Upper lobe of left lung (tissue), 6 donors: Measurements from ENCODE around the gene PDE9A. TPM values are rescaled to one million over a fixed set of nuclear protein-coding genes. Genes with fewer than 3 reads are reported as not detected.
A peak's percentile ranks its signal among the peaks of the same experiment; 100 is the strongest.

ENCODE experiments used
- ATAC-seq, 2 donors: fragments of 200-7000 bp; cut with Tn5 transposase; one replicate each; pipeline ENCODE4 v1.9.1; 2022; ENCODE audit warnings: mild to moderate bottlenecking in 2 of 2, moderate library complexity in 2 of 2; ENCODE audit not compliant: low FRiP score in 2 of 2
- DNase-seq, 2 donors: peaks; one replicate each; pipeline ENCODE4 v3.0.0-alpha.2; 2019 to 2020
- H3K27ac ChIP-seq, 4 donors: fragments of 200-600 bp; sonication (generic); one replicate each; pipeline ENCODE4 v1.5.1; 2016 to 2019
- H3K27me3 ChIP-seq, 4 donors: fragments of 200-600 bp; sonication (generic); one replicate each; pipeline ENCODE4 v1.5.1; 2017 to 2019
- H3K36me3 ChIP-seq, 4 donors: fragments of 200-600 bp; sonication (generic); one replicate each; pipeline ENCODE4 v1.5.1; 2016 to 2019
- H3K4me1 ChIP-seq, 4 donors: fragments of 200-600 bp; sonication (generic); one replicate each; pipeline ENCODE4 v1.5.1; 2018 to 2019
- H3K4me3 ChIP-seq, 4 donors: fragments of 200-600 bp; sonication (generic); one replicate each; pipeline ENCODE4 v1.5.1; 2017 to 2019; ENCODE audit warnings: mild to moderate bottlenecking in 2 of 4, moderate library complexity in 1 of 4
- H3K9me3 ChIP-seq, 4 donors: fragments of 200-600 bp; sonication (generic); one replicate each; pipeline ENCODE4 v1.5.1; 2018 to 2019
- EP300 ChIP-seq, 4 donors: sonication (generic); formaldehyde crosslinking; IDR thresholded peaks; one replicate each; pipeline ENCODE4 v1.5.1; 2017; ENCODE audit warnings: antibody characterized with exemption in 4 of 4, control low read depth in 2 of 4
- POLR2A ChIP-seq, 4 donors: fragments of 450-650 bp; IDR thresholded peaks; one replicate each; pipeline ENCODE4 v1.5.1; 2016 to 2017; ENCODE audit warnings: antibody characterized with exemption in 4 of 4, mild to moderate bottlenecking in 2 of 4
- POLR2AphosphoS5 ChIP-seq, 2 donors: sonication (generic); formaldehyde crosslinking; IDR thresholded peaks; one replicate each; pipeline ENCODE4 v1.5.1; 2017; ENCODE audit warnings: antibody characterized with exemption in 2 of 2
- WGBS, 2 donors: methylation state at CpG; one replicate each; pipeline ENCODE4 v1.1.5; 2017 to 2018; 5-methylcytosine and 5-hydroxymethylcytosine counted together
- total RNA-seq, 6 donors: library from RNA; depleted of rRNA in 4 of 6; stranded (reverse); fragments of >200 nt in 4 of 6; gene quantifications; one replicate each; pipeline versions ENCODE4 v1.1.0 to v1.2.1, GENCODE V29; 2016 to 2021
- TF ChIP-seq, protein P1 (sequence below), 6 experiments: fragments of 450-650 bp in 4 of 6; fragments of 200-600 bp in 2 of 6; sonication (generic) in 2 of 6; IDR thresholded peaks; one replicate each; pipeline ENCODE4 v1.5.1; 2016 to 2019; ENCODE audit warnings: antibody characterized with exemption in 6 of 6
- donor health status: DM: no; HTN: no; CAD: no; lungs with moderate emphysema.
- donor health status: DM: no; HTN: yes; CAD: no; lungs with severe emphysema.

PDE9A gene
- total RNA-seq, 6 donors from 2014 or later = 4.0 to 12.4 (median 6.6) TPM

DNA sequence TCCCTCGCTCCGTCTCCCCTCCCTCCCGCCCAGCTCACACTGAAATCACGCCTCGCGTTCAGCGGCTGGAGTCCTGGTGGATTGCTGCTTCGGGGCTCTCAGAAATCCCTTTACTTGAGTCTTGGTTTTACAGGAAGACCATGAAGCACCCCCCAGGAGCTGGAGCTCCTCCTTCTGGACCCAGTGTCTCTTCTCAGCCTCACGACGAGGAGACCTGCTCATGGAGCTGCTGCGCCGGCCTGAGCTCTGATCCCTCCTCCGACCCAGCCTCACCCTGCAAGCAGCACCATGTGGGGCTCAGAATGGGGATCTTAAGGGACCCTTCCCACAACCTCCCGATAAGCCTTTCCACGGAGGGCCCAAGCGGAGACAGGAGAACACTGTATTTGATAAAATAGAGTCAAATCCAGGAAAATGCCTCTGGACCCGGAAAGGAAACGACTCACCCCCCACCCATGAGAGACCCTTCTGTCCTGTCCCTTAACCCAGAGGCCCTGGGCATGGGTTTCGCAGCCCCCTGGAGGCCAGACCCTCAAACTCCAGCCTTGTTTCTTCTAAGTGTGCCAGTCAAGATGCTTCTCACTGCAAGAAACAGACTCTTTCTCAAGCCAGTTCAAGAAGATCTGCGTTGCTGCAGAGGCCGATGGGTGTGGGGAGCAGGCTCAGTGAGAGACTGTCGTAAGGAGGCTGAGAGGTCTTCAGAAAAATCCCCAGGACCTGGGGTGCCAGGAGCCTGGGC is 26.1 kb downstream of the PDE9A start:
- no peaks in the 10 kb centered on the region for H3K27me3 ChIP-seq
- TF ChIP-seq POLR2A (IDR thresholded peaks at IDR 0.05) = no peak
- TF ChIP-seq EP300 (IDR thresholded peaks at IDR 0.05) = no peak
- no peak for TF ChIP-seq POLR2AphosphoS5 (IDR thresholded peaks at IDR 0.05)
- no peak overlapping the region for H3K27ac ChIP-seq
- H3K36me3 ChIP-seq = no peaks in the 10 kb centered on the region
- H3K4me1 ChIP-seq = peaks cover under 1 to 9% (median 6%) of the 10 kb centered on the region in 4 donors
- H3K4me3 ChIP-seq = no peak overlapping the region
- WGBS, 2 donors = 92 to 93% methylated on average over 19 to 22 of the region's 22 CpGs
- H3K9me3 ChIP-seq = no peaks in the 10 kb centered on the region
- ATAC-seq (no peak), DNase-seq (no peak)

DNA sequence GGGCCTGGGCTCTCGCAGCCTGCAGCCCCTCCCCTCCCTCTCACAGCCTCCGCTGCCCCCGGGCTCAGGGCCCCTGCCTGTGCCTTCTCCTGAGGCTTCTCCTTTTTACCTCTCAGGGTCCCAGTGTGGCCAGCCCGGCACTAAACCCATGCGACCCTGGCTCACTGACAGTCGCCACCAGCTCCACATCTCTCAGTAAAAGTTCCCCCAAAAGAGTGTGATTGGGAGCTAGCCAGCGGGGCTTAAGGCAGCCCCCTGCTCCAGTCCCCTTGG is 26.6 kb downstream of the PDE9A start:
- ATAC-seq (no peak), DNase-seq (peak in 1 of 2 donors; percentile 33)
- no peak for TF ChIP-seq POLR2AphosphoS5 (IDR thresholded peaks at IDR 0.05)
- TF ChIP-seq, protein P1, sequence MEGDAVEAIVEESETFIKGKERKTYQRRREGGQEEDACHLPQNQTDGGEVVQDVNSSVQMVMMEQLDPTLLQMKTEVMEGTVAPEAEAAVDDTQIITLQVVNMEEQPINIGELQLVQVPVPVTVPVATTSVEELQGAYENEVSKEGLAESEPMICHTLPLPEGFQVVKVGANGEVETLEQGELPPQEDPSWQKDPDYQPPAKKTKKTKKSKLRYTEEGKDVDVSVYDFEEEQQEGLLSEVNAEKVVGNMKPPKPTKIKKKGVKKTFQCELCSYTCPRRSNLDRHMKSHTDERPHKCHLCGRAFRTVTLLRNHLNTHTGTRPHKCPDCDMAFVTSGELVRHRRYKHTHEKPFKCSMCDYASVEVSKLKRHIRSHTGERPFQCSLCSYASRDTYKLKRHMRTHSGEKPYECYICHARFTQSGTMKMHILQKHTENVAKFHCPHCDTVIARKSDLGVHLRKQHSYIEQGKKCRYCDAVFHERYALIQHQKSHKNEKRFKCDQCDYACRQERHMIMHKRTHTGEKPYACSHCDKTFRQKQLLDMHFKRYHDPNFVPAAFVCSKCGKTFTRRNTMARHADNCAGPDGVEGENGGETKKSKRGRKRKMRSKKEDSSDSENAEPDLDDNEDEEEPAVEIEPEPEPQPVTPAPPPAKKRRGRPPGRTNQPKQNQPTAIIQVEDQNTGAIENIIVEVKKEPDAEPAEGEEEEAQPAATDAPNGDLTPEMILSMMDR (IDR thresholded peaks at IDR 0.05) = no peak
- no peak for TF ChIP-seq POLR2A (IDR thresholded peaks at IDR 0.05)
- TF ChIP-seq EP300 (IDR thresholded peaks at IDR 0.05) = no peak
- Histone ChIP-seq H3K9me3 (no peaks in the 10 kb centered on the region), H3K36me3 (no peaks in the 10 kb centered on the region), H3K27ac (no peak overlapping the region), H3K27me3 (no peaks in the 10 kb centered on the region), H3K4me3 (no peak overlapping the region), H3K4me1 (peaks cover 0 to 10% (median 6%) of the 10 kb centered on the region in 4 donors)
- 84 to 96% methylated on average over 6 of the region's 7 CpGs for WGBS, 2 donors

DNA sequence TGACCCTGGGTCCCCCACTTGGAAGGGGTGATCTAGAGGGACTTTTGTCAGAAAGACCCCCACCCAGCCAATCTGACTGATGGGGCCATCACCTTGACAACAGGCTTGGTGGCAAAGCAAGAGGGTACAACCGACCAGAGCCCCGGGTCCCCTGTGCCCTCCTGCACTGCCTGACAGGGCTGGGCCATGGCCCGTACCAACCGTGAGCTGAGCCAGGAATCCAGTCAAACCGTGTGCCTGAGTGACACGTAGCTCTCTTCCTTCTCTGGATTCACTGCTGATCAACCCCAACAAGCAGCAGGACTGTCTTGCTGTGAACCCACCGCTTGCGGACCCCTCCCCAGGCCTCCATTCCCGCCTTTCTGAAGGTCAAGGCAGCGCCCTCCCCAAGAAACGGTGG is 27.0 kb downstream of the PDE9A start:
- TF ChIP-seq POLR2AphosphoS5 (IDR thresholded peaks at IDR 0.05) (no peak), EP300 (IDR thresholded peaks at IDR 0.05) (no peak), POLR2A (IDR thresholded peaks at IDR 0.05) (no peak)
- TF ChIP-seq, protein P1 (IDR thresholded peaks at IDR 0.05) = no peak
- no peaks in the 10 kb centered on the region for H3K36me3 ChIP-seq
- H3K27ac ChIP-seq = no peak overlapping the region
- DNase-seq = no peak
- ATAC-seq = no peak
- peaks cover 0 to 10% (median 6%) of the 10 kb centered on the region in 4 donors for H3K4me1 ChIP-seq
- H3K4me3 ChIP-seq = no peak overlapping the region
- H3K27me3 ChIP-seq = no peaks in the 10 kb centered on the region
- WGBS, 2 donors = 88 to 95% methylated on average over 6 to 11 of the region's 11 CpGs
- H3K9me3 ChIP-seq = no peaks in the 10 kb centered on the region

DNA sequence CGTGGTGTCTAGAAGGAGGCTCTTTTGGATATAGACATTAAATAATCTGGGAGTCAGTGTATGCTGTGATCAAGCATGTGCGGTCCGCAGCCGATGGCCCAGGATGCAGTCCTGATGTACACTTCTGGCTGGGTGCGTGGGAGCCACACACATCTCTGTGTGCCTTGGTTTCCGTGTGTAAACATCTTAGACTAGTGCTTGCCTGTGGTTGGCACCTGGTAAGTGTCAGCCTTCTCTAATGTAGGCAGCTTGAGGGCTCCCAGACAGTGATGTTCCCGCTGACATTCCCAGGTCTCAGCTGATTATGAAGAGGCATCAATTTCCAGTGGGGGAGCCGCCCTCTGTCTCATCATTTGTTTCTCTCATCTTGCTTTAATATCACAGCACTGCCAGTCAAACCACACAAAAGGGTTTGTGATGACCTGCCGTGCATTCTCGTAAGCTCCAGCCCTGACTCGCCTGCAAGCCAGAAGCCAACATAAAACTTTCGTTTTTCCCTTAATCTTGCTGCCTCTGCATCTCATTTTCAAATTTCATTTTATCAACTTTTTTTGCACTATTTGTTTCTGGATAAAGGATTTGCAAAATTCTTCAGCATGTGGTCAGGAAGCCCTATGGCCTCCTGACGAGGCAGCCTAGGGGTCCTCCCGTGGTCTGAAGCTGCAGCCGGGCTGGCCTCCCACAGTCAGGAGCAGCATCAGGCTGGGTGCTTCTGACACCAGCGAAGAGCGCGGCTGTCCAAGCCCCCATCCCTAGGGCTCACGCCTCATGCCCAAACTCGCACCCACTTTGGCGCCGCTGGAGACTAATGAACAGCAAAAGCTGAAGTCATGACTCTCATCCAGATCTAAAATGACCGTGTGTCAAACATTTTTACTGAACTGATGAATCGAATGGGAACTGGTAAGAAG is 28.1 kb downstream of the PDE9A start:
- H3K4me3 ChIP-seq = no peak overlapping the region
- H3K36me3 ChIP-seq = no peaks in the 10 kb centered on the region
- no peak for TF ChIP-seq POLR2A (IDR thresholded peaks at IDR 0.05)
- TF ChIP-seq EP300 (IDR thresholded peaks at IDR 0.05) = no peak
- TF ChIP-seq, protein P1 (IDR thresholded peaks at IDR 0.05) = no peak
- no peak for TF ChIP-seq POLR2AphosphoS5 (IDR thresholded peaks at IDR 0.05)
- WGBS, 2 donors = 87 to 93% methylated on average over 24 of the region's 24 CpGs
- H3K9me3 ChIP-seq = no peaks in the 10 kb centered on the region
- peaks cover 0 to 10% (median 6%) of the 10 kb centered on the region in 4 donors for H3K4me1 ChIP-seq
- peak in 1 of 2 donors; percentile 56 for DNase-seq
- no peak for ATAC-seq
- no peak overlapping the region for H3K27ac ChIP-seq
- H3K27me3 ChIP-seq = no peaks in the 10 kb centered on the region

DNA sequence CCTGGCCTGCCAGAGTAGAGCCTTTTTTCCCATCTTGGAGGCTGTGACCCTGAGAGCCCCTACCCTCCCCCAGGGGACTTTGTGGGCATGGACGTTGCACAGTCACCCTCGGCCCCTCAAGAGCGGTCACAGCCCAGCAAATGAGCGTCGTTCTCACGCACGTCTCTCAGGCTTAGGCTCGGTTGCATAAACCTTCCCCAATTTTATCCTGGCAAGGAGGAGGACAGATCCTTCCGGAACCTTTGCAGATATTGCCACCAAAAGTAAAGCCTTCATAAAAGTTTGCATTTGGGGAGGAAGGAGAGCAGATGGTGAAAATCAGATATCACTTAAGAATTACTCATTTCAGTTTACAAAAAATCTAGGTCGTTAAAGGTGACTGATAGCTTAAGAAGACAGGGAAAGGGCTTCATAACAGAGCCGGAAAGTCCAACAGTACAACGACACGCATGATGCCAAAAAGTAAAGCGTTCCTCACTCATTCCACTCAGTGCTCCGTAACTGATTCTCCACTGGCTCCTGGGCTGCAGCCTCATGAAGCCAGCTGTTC is 29.3 kb downstream of the PDE9A start:
- TF ChIP-seq POLR2AphosphoS5 (IDR thresholded peaks at IDR 0.05) (no peak), POLR2A (IDR thresholded peaks at IDR 0.05) (no peak), EP300 (IDR thresholded peaks at IDR 0.05) (no peak)
- TF ChIP-seq, protein P1 (IDR thresholded peaks at IDR 0.05) = no peak
- WGBS, 2 donors = 77 to 85% methylated on average over 14 to 15 of the region's 15 CpGs
- H3K36me3 ChIP-seq = no peaks in the 10 kb centered on the region
- DNase-seq (no peak), ATAC-seq (no peak)
- H3K4me3 ChIP-seq = no peak overlapping the region
- H3K27me3 ChIP-seq = no peaks in the 10 kb centered on the region
- H3K27ac ChIP-seq = no peak overlapping the region
- no peaks in the 10 kb centered on the region for H3K9me3 ChIP-seq
- peaks cover 0 to 10% (median 4%) of the 10 kb centered on the region in 4 donors for H3K4me1 ChIP-seq
